ENCODE data around the gene TRDN.

DNA sequence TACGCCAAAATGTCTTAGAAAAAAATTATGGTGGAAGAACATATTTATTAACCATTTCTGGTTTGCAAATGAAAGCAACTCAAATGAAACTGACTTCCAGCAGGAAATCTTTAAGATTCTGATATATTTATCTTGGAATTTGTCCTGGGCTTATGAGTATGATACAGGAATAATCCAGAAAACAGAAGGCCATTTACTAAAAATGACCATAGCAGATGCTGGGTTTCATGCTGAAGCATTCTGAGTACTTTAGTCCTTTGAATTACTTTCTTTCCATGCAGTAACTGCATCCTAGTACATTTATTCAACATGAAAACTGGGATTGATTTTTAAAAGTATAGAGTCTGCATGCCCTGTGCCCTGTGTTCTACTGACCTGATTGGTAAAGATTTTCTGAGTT, 468.3 kb downstream of the TRDN start:
- TF ChIP-seq, protein P1, sequence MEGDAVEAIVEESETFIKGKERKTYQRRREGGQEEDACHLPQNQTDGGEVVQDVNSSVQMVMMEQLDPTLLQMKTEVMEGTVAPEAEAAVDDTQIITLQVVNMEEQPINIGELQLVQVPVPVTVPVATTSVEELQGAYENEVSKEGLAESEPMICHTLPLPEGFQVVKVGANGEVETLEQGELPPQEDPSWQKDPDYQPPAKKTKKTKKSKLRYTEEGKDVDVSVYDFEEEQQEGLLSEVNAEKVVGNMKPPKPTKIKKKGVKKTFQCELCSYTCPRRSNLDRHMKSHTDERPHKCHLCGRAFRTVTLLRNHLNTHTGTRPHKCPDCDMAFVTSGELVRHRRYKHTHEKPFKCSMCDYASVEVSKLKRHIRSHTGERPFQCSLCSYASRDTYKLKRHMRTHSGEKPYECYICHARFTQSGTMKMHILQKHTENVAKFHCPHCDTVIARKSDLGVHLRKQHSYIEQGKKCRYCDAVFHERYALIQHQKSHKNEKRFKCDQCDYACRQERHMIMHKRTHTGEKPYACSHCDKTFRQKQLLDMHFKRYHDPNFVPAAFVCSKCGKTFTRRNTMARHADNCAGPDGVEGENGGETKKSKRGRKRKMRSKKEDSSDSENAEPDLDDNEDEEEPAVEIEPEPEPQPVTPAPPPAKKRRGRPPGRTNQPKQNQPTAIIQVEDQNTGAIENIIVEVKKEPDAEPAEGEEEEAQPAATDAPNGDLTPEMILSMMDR (IDR thresholded peaks at IDR 0.05): no peak
- no peak for TF ChIP-seq POLR2A (IDR thresholded peaks at IDR 0.05)
- TF ChIP-seq EP300 (IDR thresholded peaks at IDR 0.05): no peak
- TF ChIP-seq POLR2AphosphoS5 (IDR thresholded peaks at IDR 0.05): no peak

Data from sigmoid colon (tissue), 4 donors.